AG04449 (cell line): ENCODE data around the gene GDI1.

Experiments used
- CTCF ChIA-PET: fragments of 350-600 bp; formaldehyde crosslinking; extraction: SDS; loops from one replicate; lab custom pipeline; 2021; ENCODE audit warnings: antibody characterized with exemption; lab: Yijun Ruan, JAX
- POLR2A ChIA-PET: fragments of 400-600, 350-600 bp; formaldehyde crosslinking; extraction: SDS; loops from one replicate; lab custom pipeline; 2020; ENCODE audit warnings: antibody characterized with exemption, inconsistent platforms; lab: Yijun Ruan, JAX
- DNase-seq: peaks from one replicate; pipeline ENCODE4 v3.0.0-alpha.2; 2010; ENCODE audit warnings: low read depth, low spot score
- H3K4me3 ChIP-seq: 2 replicates; pipeline ENCODE4 v1.5.1; 2011; ENCODE audit warnings: low read depth, mild to moderate bottlenecking, control low read depth, low read length
- CTCF ChIP-seq: IDR thresholded peaks from one replicate; pipeline ENCODE4 v1.5.1; 2011; ENCODE audit warnings: mild to moderate bottlenecking, moderate library complexity, low read length, control low read depth, inconsistent platforms; ENCODE audit not compliant: insufficient read depth; ENCODE audit errors: missing control alignments

The GDI1 gene

GRCh38 chrX:154468217-154468616 is 31.3 kb downstream of the GDI1 start:
- H3K4me3 ChIP-seq = no peak overlapping the region
- ChIA-PET POLR2A (interaction anchor here (1.4 kb wide), 1 partner anchor 9 kb away, joined by 8 read pairs; no protein-coding TSS in a partner anchor), CTCF (no interaction called here)
- TF ChIP-seq CTCF = no peak
- DNase-seq = no peak

- ChIA-PET CTCF (no interaction called here), POLR2A (interaction anchor here (0.7 kb wide), 1 partner anchor 11 kb away, joined by 3 read pairs; the partner anchor contains the start of gene PLXNA3)
- no peak for DNase-seq
- TF ChIP-seq CTCF = no peak
- H3K4me3 ChIP-seq = no peak overlapping the region
Measured at GRCh38 chrX:154469114-154469513, 32.2 kb downstream of the GDI1 start.

- no peak for DNase-seq
- no peak for TF ChIP-seq CTCF
- POLR2A ChIA-PET = no interaction called here
- CTCF ChIA-PET = no interaction called here
- no peak overlapping the region for H3K4me3 ChIP-seq
Measured at GRCh38 chrX:154469880-154470279, 32.9 kb downstream of the GDI1 start.

- no peak overlapping the region for H3K4me3 ChIP-seq
- CTCF ChIA-PET = no interaction called here
- POLR2A ChIA-PET = no interaction called here
- no peak for TF ChIP-seq CTCF
- DNase-seq = no peak
Measured at GRCh38 chrX:154470434-154470833, 33.5 kb downstream of the GDI1 start.

- ChIA-PET CTCF (no interaction called here), POLR2A (no interaction called here)
- TF ChIP-seq CTCF = no peak
- H3K4me3 ChIP-seq = no peak overlapping the region
- no peak for DNase-seq
Measured at GRCh38 chrX:154470914-154471568, 34.1 kb downstream of the GDI1 start.

- DNase-seq = no peak
- no peak for TF ChIP-seq CTCF
- H3K4me3 ChIP-seq = no peak overlapping the region
- ChIA-PET CTCF (no interaction called here), POLR2A (interaction anchor here (1.2 kb wide), 1 partner anchor 8 kb away, joined by 3 read pairs; no protein-coding TSS in a partner anchor)
Measured at GRCh38 chrX:154471839-154472684, 35.1 kb downstream of the GDI1 start.
